Endothelial cell (in vitro differentiated cells): ENCODE results near the gene A1BG. TPM values are rescaled to one million over a fixed set of nuclear protein-coding genes. Genes with fewer than 3 reads are reported as not detected.
A peak's percentile ranks its signal among the peaks of the same experiment; 100 is the strongest.

Source experiments
- DNase-seq: peaks from one replicate; pipeline ENCODE4 v3.0.0; 2021; ENCODE audit warnings: low spot score
- H3K27ac Mint-ChIP-seq: one replicate; pipeline ENCODE4 v1.8.0; 2021; ENCODE audit warnings: mixed read lengths, inconsistent platforms; ENCODE audit not compliant: unreplicated experiment
- H3K27me3 Mint-ChIP-seq: one replicate; pipeline ENCODE4 v1.8.0; 2021; ENCODE audit warnings: mild to moderate bottlenecking, moderate library complexity, mixed read lengths, inconsistent platforms; ENCODE audit not compliant: unreplicated experiment
- H3K36me3 Mint-ChIP-seq: one replicate; pipeline ENCODE4 v1.8.0; 2021; ENCODE audit warnings: mild to moderate bottlenecking, low read depth, mixed read lengths, inconsistent platforms; ENCODE audit not compliant: unreplicated experiment
- H3K4me1 Mint-ChIP-seq: one replicate; pipeline ENCODE4 v1.8.0; 2021; ENCODE audit warnings: mild to moderate bottlenecking, mixed read lengths, inconsistent platforms; ENCODE audit not compliant: unreplicated experiment
- H3K4me3 Mint-ChIP-seq: one replicate; pipeline ENCODE4 v1.8.0; 2021; ENCODE audit warnings: mild to moderate bottlenecking, mixed read lengths, inconsistent platforms; ENCODE audit not compliant: unreplicated experiment
- H3K9me3 Mint-ChIP-seq: one replicate; pipeline ENCODE4 v1.8.0; 2021; ENCODE audit warnings: mixed read lengths, inconsistent platforms; ENCODE audit not compliant: unreplicated experiment
- total RNA-seq: library from RNA; stranded (reverse); fragmentation: NEBNext Ultra II Directional; extraction: Animal tissue kit (Norgen Biotek cat#: 25700); gene quantifications from one replicate; pipeline ENCODE4 v1.2.1, GENCODE V29; 2021; ENCODE audit not compliant: unreplicated experiment
- TF ChIP-seq, protein P1 (sequence below): fragments of 200-600 bp; sonication (generic); IDR thresholded peaks from one replicate; pipeline ENCODE4 v1.5.0; 2021; ENCODE audit warnings: antibody characterized with exemption; ENCODE audit not compliant: unreplicated experiment

A1BG gene
- total RNA-seq, 1 donor from 2014 or later: 41.9 TPM

DNA sequence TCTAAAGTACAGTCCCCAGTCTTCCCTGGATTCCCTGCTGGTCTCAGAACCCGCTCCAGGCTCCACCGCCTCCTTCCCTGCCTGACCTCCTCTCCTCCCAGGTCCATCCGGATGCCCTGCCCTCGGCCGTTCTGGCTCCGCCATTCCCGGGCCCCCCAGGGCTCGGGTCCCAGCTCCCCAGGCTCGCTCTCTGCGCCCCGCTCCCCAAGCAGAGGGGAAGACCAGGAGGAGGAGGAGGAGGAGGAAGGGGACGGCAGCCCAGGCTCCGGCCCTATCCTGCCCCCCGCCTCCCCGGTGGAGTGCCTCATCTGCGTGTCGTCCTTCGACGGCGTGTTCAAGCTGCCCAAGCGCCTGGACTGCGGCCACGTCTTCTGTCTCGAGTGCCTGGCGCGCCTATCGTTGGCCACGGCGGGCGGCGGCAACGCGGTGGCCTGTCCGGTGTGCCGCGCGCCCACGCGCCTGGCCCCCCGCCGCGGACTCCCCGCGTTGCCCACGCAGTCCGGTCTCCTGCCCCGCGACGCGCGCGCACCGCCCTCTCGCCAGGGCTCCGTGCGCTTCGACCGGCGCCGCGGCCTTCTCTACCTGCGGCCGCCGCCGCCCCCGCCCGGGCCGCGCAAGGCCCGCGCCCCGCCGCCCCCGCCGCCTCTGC is 42.8 kb upstream of the A1BG start:
- H3K4me3 Mint-ChIP-seq: no peak overlapping the region
- peaks cover 4% of the 10 kb centered on the region for H3K4me1 Mint-ChIP-seq
- peaks cover 10% of the 10 kb centered on the region for H3K27me3 Mint-ChIP-seq
- peaks cover 19% of the 10 kb centered on the region for H3K36me3 Mint-ChIP-seq
- H3K9me3 Mint-ChIP-seq: no peaks in the 10 kb centered on the region
- DNase-seq: no peak
- H3K27ac Mint-ChIP-seq: no peak overlapping the region
- TF ChIP-seq, protein P1, sequence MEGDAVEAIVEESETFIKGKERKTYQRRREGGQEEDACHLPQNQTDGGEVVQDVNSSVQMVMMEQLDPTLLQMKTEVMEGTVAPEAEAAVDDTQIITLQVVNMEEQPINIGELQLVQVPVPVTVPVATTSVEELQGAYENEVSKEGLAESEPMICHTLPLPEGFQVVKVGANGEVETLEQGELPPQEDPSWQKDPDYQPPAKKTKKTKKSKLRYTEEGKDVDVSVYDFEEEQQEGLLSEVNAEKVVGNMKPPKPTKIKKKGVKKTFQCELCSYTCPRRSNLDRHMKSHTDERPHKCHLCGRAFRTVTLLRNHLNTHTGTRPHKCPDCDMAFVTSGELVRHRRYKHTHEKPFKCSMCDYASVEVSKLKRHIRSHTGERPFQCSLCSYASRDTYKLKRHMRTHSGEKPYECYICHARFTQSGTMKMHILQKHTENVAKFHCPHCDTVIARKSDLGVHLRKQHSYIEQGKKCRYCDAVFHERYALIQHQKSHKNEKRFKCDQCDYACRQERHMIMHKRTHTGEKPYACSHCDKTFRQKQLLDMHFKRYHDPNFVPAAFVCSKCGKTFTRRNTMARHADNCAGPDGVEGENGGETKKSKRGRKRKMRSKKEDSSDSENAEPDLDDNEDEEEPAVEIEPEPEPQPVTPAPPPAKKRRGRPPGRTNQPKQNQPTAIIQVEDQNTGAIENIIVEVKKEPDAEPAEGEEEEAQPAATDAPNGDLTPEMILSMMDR: no peak

- peak within 1 kb of the TSS; percentile 73 for H3K27ac Mint-ChIP-seq
- no peak for DNase-seq
- peaks cover 10% of the 10 kb centered on the region for H3K27me3 Mint-ChIP-seq
- no peaks in the 10 kb centered on the region for H3K9me3 Mint-ChIP-seq
- peaks cover 23% of the 10 kb centered on the region for H3K36me3 Mint-ChIP-seq
- peaks cover 2% of the 10 kb centered on the region for H3K4me1 Mint-ChIP-seq
- H3K4me3 Mint-ChIP-seq: peak within 1 kb of the TSS; percentile 69
- TF ChIP-seq, protein P1: no peak
These were observed 42.1 kb upstream of the A1BG start, which contains the start of gene RNF225 for GRCh38 chr19:58395220-58395978. RNF225 (plus strand) TSS chr19:58395656; CDS start chr19:58396090, 434 bp downstream.

GRCh38 chr19:58394821-58395219 is 41.5 kb upstream of the A1BG start:
- H3K36me3 Mint-ChIP-seq: peaks cover 23% of the 10 kb centered on the region
- no peak for DNase-seq
- H3K4me3 Mint-ChIP-seq: peak overlapping the region; percentile 69

DNA sequence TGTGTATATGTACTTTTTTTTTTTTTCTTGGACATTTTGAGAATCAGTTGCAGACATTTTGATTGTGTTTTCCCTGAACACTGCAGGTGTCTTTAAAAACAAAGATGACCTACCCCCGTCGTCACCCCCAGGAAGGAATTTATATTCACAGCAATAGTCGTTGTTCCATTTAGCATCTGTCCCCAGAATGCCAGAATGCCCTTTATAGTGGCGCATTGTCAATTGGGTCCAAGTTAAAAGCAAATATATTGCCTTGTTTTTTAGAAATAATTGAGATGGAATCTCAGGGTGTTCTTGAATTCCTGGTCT is 40.4 kb upstream of the A1BG start:
- H3K4me1 Mint-ChIP-seq: no peaks in the 10 kb centered on the region

More at GRCh38 chr19:58394821-58395219, 41.5 kb upstream of the A1BG start:
- Mint-ChIP-seq H3K27ac (peak overlapping the region; percentile 73), H3K4me1 (no peaks in the 10 kb centered on the region), H3K27me3 (peaks cover 10% of the 10 kb centered on the region), H3K9me3 (no peaks in the 10 kb centered on the region)
- TF ChIP-seq, protein P1: no peak

More for the DNA sequence above, 40.4 kb upstream of the A1BG start:
- peak overlapping the region; percentile 54 for H3K4me3 Mint-ChIP-seq
- H3K36me3 Mint-ChIP-seq: peaks cover 30% of the 10 kb centered on the region
- no peaks in the 10 kb centered on the region for H3K9me3 Mint-ChIP-seq
- H3K27me3 Mint-ChIP-seq: peaks cover 8% of the 10 kb centered on the region
- DNase-seq: no peak
- H3K27ac Mint-ChIP-seq: no peak overlapping the region
- TF ChIP-seq, protein P1: no peak
